Suppressor macrophage treated with lipopolysaccharide for 4 hours (primary cell): Measurements from ENCODE around the gene ALPK3.
A peak's percentile ranks its signal among the peaks of the same experiment; 100 is the strongest.

ENCODE experiments used
- DNase-seq: peaks from one replicate; pipeline ENCODE4 v3.0.0-alpha.2; 2020

ALPK3 gene

GRCh38 chr15:84799511-84800187 lies 17.5 kb upstream of the ALPK3 start:
- DNase-seq, result no peak

- no peak for DNase-seq
Observed at GRCh38 chr15:84800365-84800806, 16.8 kb upstream of the ALPK3 start.

DNA sequence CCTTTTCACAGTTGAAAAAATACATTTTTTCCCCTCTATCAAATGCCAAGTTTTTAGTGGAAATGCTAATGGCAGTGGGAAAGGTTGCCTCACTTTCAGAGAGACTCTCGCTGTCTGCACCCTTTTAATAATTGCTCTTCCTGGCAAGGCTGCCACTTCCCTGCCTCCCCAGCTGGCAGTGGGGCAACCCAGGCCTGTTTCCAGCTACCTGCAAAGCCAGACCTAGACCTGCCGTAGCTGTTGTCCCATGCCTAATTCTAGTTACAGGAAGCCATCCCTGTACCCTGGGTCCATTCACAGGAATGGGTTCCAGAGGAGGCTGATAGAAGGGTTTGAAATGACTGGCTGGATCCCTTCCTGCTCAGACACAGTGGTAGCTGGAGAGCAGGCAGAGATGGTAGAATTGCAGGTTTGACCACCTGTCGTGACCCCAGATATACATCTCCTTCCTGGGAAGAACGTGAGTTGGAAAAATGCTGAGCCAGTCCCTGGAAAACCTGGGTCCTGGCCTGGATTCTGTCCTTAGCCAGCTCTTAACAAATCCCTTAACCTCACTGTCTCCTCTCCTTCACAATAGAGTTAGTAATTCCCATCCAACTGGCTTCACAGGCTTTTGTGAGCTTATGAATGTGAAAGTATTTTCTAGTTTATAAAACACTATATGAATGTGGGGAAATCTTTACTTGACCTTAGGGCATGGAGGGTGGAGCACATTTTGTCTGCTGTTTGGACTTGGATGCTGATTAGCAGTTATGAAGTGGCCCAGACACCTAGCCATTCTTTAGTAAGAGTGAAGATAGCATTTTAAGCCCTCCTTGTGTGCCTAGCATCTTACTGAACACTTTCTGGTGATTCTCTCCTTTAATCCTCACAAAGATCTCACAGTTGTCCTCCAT lies 12.9 kb upstream of the ALPK3 start:
- no peak for DNase-seq

DNA sequence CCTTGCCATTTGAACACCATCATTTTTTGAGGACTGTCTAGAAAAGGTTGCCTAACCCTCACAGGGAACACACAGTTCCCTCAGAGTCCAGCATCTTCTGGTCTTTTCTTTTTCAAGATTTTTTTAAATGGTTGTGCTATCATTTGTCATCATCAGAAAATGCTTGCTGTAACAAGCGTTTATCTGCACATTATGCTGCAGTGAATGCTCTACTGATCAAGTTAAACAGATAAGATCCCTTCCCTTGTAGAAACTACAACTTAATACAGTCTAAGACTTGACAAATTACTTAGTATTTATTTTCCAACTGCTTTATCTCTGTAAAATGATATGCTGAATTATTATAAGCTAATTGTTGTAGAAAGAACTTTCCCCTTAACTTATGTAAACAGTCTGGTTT lies 11.9 kb upstream of the ALPK3 start:
- DNase-seq, result no peak

- DNase-seq, result no peak
Observed at GRCh38 chr15:84807228-84807627, 9.9 kb upstream of the ALPK3 start.

DNA sequence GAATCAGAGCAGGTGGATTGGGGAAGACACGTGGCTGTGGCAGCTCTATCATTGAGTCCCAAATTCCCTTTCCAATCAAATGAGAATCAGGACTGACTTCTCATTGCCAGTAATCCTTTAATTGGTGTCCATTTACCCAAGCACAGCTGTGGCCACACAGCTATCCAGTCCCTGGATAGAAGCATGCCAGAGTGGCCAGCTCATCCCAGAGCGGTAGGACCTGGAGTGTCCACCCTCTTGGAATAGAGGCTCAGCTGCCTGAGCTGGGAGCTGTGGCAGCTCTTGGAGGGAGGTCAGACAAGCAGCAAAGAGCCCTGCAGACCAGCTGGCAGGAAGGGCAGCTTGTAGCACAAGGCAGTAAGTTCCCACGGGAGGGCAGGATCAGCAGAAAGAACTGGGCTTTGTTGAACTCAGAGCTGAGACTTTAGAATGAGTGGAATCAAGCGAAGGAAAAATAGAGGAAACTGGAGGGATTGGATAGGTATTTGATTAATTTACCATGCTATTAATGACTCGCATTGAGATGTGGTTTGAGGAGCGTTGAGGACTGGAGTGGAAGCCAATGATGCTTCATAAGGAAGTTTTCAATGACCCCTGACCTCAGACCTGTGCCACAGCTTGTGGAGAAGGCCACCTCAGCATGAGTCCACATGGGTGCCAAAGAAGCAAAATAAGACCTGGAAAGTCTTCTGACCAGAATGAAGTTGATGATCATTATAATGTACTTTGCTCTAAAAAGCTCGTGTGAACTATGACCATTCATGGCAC lies 6.9 kb upstream of the ALPK3 start:
- DNase-seq, result no peak

GRCh38 chr15:84811151-84811550 lies 6.0 kb upstream of the ALPK3 start:
- DNase-seq, result no peak

GRCh38 chr15:84811828-84812227 lies 5.3 kb upstream of the ALPK3 start:
- no peak for DNase-seq

- no peak for DNase-seq
Observed at GRCh38 chr15:84812842-84813241, 4.3 kb upstream of the ALPK3 start.

DNA sequence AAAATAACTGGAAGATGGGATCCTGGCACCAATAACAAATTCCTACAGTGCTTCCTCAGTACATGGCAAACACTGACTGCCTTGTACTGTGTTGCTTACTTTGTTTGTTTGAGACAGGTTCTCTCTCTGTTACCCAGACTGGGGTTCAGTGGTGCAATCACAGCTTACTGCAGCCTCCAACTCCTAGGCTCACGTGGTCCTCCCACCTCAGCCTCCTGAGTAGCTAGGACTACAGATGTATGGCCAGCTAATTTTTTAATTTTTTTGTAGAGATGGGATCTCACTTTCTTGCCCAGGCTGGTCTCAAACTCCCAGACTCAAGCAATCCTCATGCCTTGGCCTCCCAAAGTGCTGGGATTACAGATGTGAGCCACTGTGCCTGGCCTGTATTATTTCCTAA lies 3.7 kb upstream of the ALPK3 start:
- no peak for DNase-seq

- no peak for DNase-seq
Observed at GRCh38 chr15:84813931-84814330, 3.2 kb upstream of the ALPK3 start.

DNA sequence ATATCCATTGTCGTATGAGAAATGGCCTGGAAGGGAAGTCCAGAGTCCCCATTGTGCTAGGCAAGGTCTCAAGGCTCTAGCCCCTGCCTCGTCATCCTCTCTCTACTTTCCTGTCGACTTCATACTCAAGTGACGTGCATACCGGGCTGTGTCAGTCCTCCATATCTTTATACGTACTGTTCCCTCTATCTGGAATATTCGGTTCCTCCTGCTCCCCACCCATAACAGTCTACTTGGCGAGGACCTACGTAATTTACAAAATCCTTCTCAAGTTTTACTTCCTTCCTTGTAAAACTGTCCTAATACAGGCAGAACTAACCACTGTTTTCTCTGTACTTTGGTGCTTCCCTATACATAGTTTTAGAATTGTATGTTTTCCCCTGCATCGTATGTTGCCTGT lies 2.2 kb upstream of the ALPK3 start:
- peak; percentile 63 for DNase-seq

GRCh38 chr15:84817466-84818081 lies 418 bp downstream of the ALPK3 start:
- no peak for DNase-seq

- DNase-seq, result no peak
Observed at GRCh38 chr15:84818261-84819131, 1.3 kb downstream of the ALPK3 start.

GRCh38 chr15:84819291-84819768 lies 2.2 kb downstream of the ALPK3 start:
- no peak for DNase-seq

DNA sequence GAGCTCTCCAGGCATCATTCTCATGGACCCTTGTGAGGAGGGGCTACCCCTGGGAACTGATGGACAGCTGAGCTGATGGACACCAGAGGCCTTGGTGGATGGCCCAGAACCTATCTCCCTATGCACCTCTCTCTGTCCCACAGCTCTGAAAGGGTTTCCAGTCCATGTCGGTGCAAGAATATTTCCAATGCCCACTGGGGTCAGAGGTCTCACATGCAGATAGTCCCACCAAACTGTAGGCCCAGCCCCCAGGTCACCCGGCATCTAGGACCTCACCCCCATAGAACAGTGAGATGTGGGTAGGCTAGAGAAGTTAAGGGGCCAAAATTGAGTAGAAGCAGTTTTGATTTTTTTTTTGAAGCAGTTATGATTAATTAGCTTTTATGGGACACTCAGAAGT lies 2.6 kb downstream of the ALPK3 start:
- DNase-seq, result no peak

GRCh38 chr15:84821501-84822021 lies 4.4 kb downstream of the ALPK3 start:
- DNase-seq, result no peak

- no peak for DNase-seq
Observed at GRCh38 chr15:84822653-84823281, 5.6 kb downstream of the ALPK3 start.

DNA sequence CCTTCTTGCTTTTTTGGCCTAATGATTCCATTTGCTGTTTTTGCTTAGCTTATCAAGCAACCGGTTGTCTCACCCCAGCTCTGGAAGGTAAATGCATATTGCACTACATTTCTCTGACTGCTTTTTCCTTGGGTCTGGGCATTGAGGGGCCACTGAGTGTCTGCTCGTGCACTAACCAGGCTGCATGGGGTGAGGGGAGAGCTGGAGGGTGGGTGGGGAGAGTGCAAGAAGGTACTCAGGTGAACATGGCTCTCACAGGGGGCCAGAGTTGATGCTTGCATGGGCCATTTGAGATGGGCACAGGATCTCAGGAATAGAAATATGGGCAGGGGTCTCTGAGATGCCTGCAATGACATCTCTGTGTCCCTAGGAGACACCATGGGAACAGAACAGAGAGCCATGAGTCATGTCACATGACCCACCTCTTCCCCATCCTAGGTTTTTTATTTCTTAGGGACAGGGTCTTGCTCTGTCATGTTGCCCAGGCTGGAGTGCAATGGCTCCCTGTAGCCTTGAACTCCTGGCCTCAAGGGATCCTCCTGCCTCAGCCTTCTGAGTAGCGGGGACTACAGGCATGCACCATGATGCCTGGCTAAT lies 6.2 kb downstream of the ALPK3 start:
- DNase-seq, result no peak

DNA sequence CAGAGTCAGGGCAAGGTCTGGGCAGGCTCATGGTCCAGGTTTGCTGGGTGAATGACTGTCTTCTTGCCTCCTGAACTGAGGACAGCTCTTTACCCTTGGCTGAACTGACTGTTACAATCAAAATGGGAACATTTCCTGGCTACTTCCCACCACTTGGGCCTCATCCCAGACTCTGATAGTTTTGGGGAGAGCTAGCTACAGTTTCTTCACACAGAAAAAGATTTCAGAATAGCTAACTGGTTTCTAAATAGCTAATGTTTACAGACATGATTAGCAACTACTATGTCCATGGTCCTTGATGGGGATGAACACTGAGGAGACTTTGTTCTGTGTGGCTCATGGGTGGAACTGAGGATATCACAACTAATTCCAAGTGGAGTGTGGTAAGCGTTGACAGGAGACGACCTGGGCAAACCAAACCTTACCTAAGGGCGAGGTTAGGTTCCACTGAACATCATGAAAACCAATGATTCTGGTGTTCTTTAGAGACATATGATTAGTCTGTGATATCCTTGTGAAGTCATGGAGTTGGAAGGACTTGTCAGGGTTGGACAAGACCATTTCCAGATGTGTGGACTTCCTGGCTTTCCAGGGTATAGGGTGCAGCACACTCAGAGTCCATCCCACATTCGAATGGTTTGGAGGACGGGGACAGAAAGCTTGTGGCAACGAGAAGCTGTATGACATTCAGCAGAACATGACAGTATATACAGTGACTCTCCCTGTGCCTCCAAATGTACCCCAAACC lies 7.3 kb downstream of the ALPK3 start:
- no peak for DNase-seq
